MCF 10A (cell line): ENCODE results near the gene GJB6. TPM values are rescaled to one million over a fixed set of nuclear protein-coding genes. Genes with fewer than 3 reads are reported as not detected.

ENCODE experiments used
- BruUV-seq: library from RNA; stranded (reverse); fragments of 400-500 nt; replicated peaks from 2 replicates; lab custom pipeline; 2021; lab: Mats Ljungman, UMichigan
- CTCF ChIA-PET: fragments of 300-600 bp; sonication (Branson Sonifier 250); formaldehyde crosslinking; extraction: SDS; loops from one replicate; lab custom pipeline; 2021; ENCODE audit warnings: antibody characterized with exemption, inconsistent platforms; lab: Yijun Ruan, JAX
- POLR2A ChIA-PET: fragments of 300-600, 350-650 bp; sonication (Branson Sonifier 250); formaldehyde crosslinking; extraction: SDS; loops from one replicate; lab custom pipeline; 2020; ENCODE audit warnings: antibody characterized with exemption, inconsistent platforms; lab: Yijun Ruan, JAX
- DNase-seq: peaks from one replicate; pipeline ENCODE4 v3.0.0-alpha.2; 2018; ENCODE audit not compliant: unreplicated experiment
- H3K27ac Mint-ChIP-seq: one replicate; pipeline ENCODE4 v1.8.0; 2022; ENCODE audit warnings: mild to moderate bottlenecking, low read depth, mixed read lengths; ENCODE audit not compliant: unreplicated experiment
- H3K27me3 Mint-ChIP-seq: one replicate; pipeline ENCODE4 v1.8.0; 2022; ENCODE audit warnings: mixed read lengths; ENCODE audit not compliant: insufficient read depth, unreplicated experiment
- H3K36me3 Mint-ChIP-seq: one replicate; pipeline ENCODE4 v1.8.0; 2022; ENCODE audit warnings: mild to moderate bottlenecking, moderate library complexity, mixed read lengths; ENCODE audit not compliant: insufficient read depth, unreplicated experiment
- H3K4me1 Mint-ChIP-seq: one replicate; pipeline ENCODE4 v1.8.0; 2022; ENCODE audit warnings: mixed read lengths; ENCODE audit not compliant: insufficient read depth, unreplicated experiment
- H3K4me3 Mint-ChIP-seq: one replicate; pipeline ENCODE4 v1.8.0; 2022; ENCODE audit warnings: mild to moderate bottlenecking, moderate library complexity, mixed read lengths; ENCODE audit not compliant: unreplicated experiment
- H3K9me3 Mint-ChIP-seq: one replicate; pipeline ENCODE4 v1.8.0; 2022; ENCODE audit warnings: mixed read lengths; ENCODE audit not compliant: unreplicated experiment
- CTCF ChIP-seq: fragments of 200-600 bp; IDR thresholded peaks from one replicate; pipeline ENCODE4 v1.8.0; 2022; ENCODE audit warnings: antibody characterized with exemption, mild to moderate bottlenecking; ENCODE audit not compliant: unreplicated experiment
- intact Hi-C: fragments of 100-400 bp; cut with micrococcal nuclease; formaldehyde crosslinking; loops from 2 replicates; pipeline ENCODE4 v1.14.1; 2022
- total RNA-seq: library from RNA; stranded (reverse); gene quantifications from 2 replicates; pipeline ENCODE4 v1.2.3, GENCODE V29; 2022

The GJB6 gene
- total RNA-seq, 1 experiment from 2014 or later: not detected

GRCh38 chr13:20249913-20250312, 17.8 kb upstream of the GJB6 start:
- H3K9me3 Mint-ChIP-seq: no peaks in the 10 kb centered on the region
- H3K4me3 Mint-ChIP-seq: no peak overlapping the region
- ChIA-PET POLR2A (no interaction called here), CTCF (no interaction called here)
- H3K4me1 Mint-ChIP-seq: no peaks in the 10 kb centered on the region
- no peak for TF ChIP-seq CTCF
- intact Hi-C loops: no loop called here
- H3K27ac Mint-ChIP-seq: no peak overlapping the region
- no peak for DNase-seq
- H3K27me3 Mint-ChIP-seq: no peaks in the 10 kb centered on the region
- no peaks in the 10 kb centered on the region for H3K36me3 Mint-ChIP-seq
- no TSS peak for BruUV-seq

- no peaks in the 10 kb centered on the region for H3K4me1 Mint-ChIP-seq
- no peak for DNase-seq
- peaks cover 7% of the 10 kb centered on the region for H3K9me3 Mint-ChIP-seq
- no peaks in the 10 kb centered on the region for H3K27me3 Mint-ChIP-seq
- intact Hi-C loops: no loop called here
- H3K27ac Mint-ChIP-seq: no peak overlapping the region
- peaks cover 9% of the 10 kb centered on the region for H3K36me3 Mint-ChIP-seq
- CTCF ChIA-PET: no interaction called here
- no peak overlapping the region for H3K4me3 Mint-ChIP-seq
- POLR2A ChIA-PET: no interaction called here
- TF ChIP-seq CTCF: no peak
- BruUV-seq: no TSS peak
Measured at GRCh38 chr13:20247963-20248362, 15.8 kb upstream of the GJB6 start.

- peaks cover 9% of the 10 kb centered on the region for H3K36me3 Mint-ChIP-seq
- no peak for TF ChIP-seq CTCF
- H3K27me3 Mint-ChIP-seq: no peaks in the 10 kb centered on the region
- H3K4me1 Mint-ChIP-seq: no peaks in the 10 kb centered on the region
- no peak overlapping the region for H3K27ac Mint-ChIP-seq
- POLR2A ChIA-PET: interaction anchor here (0.6 kb wide), 1 partner anchor 634 kb away, joined by 4 read pairs; no protein-coding TSS in a partner anchor
- CTCF ChIA-PET: interaction anchor here (0.6 kb wide), 1 partner anchor 571 kb away, joined by 3 read pairs; no protein-coding TSS in a partner anchor
- no peak for DNase-seq
- H3K9me3 Mint-ChIP-seq: peaks cover 7% of the 10 kb centered on the region
- H3K4me3 Mint-ChIP-seq: no peak overlapping the region
- no TSS peak for BruUV-seq
- intact Hi-C loops: no loop called here
Measured at GRCh38 chr13:20247403-20247802, 15.3 kb upstream of the GJB6 start.

- Mint-ChIP-seq H3K9me3 (peaks cover 7% of the 10 kb centered on the region), H3K36me3 (peaks cover 9% of the 10 kb centered on the region), H3K27me3 (no peaks in the 10 kb centered on the region), H3K27ac (no peak overlapping the region), H3K4me1 (no peaks in the 10 kb centered on the region), H3K4me3 (no peak overlapping the region)
- CTCF ChIA-PET: no interaction called here
- no peak for TF ChIP-seq CTCF
- intact Hi-C loops: no loop called here
- no peak for DNase-seq
- POLR2A ChIA-PET: no interaction called here
- BruUV-seq: no TSS peak
Measured at GRCh38 chr13:20241593-20241992, 9.5 kb upstream of the GJB6 start.
